Activated naive CD8-positive, alpha-beta T cell treated with anti-CD3 and anti-CD28 coated beads, Interleukin-2, amount 50 U/mL, for 24 hours (primary cell): ENCODE results near the gene HINT2.

Experiments
- ATAC-seq: fragments of 150-1000 bp; cut with Tn5 transposase; one replicate; pipeline ENCODE4 v1.10.0; 2021
- DNase-seq: peaks from one replicate; pipeline ENCODE4 v3.0.0; 2021
- H3K27ac Mint-ChIP-seq: one replicate; pipeline ENCODE4 v1.8.0; 2021; ENCODE audit warnings: mild to moderate bottlenecking, mixed read lengths
- H3K27me3 Mint-ChIP-seq: one replicate; pipeline ENCODE4 v1.8.0; 2021; ENCODE audit warnings: mixed read lengths
- H3K36me3 Mint-ChIP-seq: one replicate; pipeline ENCODE4 v1.8.0; 2021; ENCODE audit warnings: low read depth, mixed read lengths
- H3K4me1 Mint-ChIP-seq: one replicate; pipeline ENCODE4 v1.8.0; 2021; ENCODE audit warnings: mixed read lengths
- H3K4me3 Mint-ChIP-seq: one replicate; pipeline ENCODE4 v1.8.0; 2021; ENCODE audit warnings: mild to moderate bottlenecking, moderate library complexity, mixed read lengths
- H3K9me3 Mint-ChIP-seq: one replicate; pipeline ENCODE4 v1.8.0; 2021; ENCODE audit warnings: mixed read lengths

The HINT2 gene

DNA sequence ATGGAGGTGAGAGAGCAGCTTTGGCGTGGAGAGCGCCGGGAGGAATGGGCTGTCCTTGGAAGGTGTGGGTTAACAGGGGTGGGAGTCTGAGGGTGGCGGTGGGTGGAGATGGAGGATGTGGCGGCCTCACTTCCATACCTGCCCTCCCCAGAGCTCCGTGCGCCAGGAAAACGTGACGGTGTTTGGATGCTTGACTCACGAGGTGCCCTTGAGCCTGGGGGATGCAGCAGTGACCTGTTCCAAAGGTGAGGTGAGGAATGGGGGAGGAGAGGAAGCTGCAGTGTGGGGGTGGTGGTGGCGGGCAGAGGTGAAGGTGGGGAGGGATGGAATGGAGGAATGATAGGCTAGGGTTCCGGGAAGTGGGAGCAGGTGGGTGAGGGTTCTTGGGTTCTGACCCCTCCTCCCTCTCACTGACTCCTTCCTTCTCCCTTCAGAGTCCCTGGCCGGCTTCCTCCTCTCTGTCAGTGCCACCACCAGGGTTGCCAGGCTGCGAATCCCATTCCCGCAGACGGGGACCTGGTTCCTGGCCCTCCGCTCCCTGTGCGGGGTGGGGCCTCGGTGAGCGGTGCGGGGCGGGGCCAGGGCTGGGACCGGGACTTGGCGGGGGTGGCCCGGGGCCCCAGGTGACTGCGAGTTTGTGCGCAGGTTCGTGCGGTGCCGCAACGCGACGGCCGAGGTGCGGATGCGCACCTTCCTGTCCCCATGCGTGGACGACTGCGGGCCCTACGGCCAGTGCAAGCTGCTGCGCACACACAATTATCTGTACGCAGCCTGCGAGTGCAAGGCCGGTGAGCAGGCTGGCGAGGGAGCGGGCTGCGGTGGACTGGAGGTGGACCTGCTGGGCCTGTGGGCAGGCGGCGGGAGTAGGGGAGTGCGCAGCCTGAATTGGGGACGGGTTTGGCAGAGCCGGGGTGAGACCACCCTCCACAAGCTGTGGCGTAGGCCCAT is 31.3 kb upstream of the HINT2 start:
- peak overlapping the region; percentile 40 for H3K27ac Mint-ChIP-seq

DNA sequence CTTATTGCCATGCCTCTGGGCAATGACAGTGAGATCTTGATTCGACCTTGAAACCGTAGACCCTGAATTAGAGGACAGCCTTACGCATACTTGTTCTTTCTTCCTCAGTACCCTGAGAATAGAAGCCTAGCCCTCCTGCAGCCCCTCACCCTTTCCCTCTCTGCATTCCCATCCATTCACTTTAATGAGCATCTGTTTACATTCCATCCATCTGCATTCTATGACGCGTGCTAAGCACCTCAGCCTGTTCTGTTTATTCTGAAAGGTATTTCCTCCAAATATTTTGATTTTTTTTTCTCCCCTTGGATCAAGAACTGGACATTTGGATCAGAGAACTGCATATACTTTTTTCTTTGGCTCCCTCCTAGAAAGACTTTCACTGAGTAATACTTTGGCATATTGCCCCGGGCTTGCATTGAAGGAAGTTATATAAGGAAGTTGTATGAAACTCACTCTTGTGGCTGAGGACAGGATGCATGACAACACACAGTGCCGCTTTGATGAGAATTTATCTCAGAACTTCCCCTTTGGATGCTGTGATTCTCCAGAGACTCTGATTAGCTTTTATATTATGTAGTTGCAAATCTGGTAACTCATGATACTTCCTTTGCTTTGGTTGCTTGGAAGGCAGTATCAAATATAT is 29.9 kb upstream of the HINT2 start:
- H3K27ac Mint-ChIP-seq = no peak overlapping the region
- ATAC-seq (no peak), DNase-seq (no peak)
- peaks cover 40% of the 10 kb centered on the region for H3K4me1 Mint-ChIP-seq
- no peaks in the 10 kb centered on the region for H3K9me3 Mint-ChIP-seq
- H3K4me3 Mint-ChIP-seq = no peak overlapping the region
- H3K27me3 Mint-ChIP-seq = no peaks in the 10 kb centered on the region
- no peaks in the 10 kb centered on the region for H3K36me3 Mint-ChIP-seq

More for the DNA sequence above, 31.3 kb upstream of the HINT2 start:
- DNase-seq (no peak), ATAC-seq (no peak)
- Mint-ChIP-seq H3K9me3 (no peaks in the 10 kb centered on the region), H3K27me3 (no peaks in the 10 kb centered on the region), H3K36me3 (no peaks in the 10 kb centered on the region), H3K4me1 (peaks cover 38% of the 10 kb centered on the region), H3K4me3 (no peak overlapping the region)

DNA sequence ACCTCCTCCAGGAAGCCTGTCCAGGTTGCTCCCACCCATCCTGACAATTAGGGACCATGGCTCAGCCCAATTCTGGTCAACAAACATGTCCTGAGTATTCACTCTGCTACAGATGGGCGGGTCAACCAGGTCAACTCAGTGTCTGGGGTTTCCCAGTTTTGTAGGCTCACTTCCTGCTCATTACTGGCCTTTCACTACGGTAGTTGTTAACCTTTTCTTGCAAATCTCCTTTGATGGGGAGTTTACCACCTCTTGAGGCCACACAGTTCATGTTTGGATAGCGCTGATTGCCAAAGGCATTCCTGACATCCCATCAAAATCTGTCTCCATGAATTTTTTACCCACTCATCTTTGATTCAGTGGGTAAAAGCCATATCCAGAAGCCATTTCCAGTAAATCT is 28.0 kb upstream of the HINT2 start:
- no peak overlapping the region for H3K27ac Mint-ChIP-seq
- H3K36me3 Mint-ChIP-seq = no peaks in the 10 kb centered on the region
- no peak for DNase-seq
- no peak for ATAC-seq
- H3K4me3 Mint-ChIP-seq = no peak overlapping the region
- H3K4me1 Mint-ChIP-seq = peaks cover 30% of the 10 kb centered on the region
- no peaks in the 10 kb centered on the region for H3K9me3 Mint-ChIP-seq
- no peaks in the 10 kb centered on the region for H3K27me3 Mint-ChIP-seq

DNA sequence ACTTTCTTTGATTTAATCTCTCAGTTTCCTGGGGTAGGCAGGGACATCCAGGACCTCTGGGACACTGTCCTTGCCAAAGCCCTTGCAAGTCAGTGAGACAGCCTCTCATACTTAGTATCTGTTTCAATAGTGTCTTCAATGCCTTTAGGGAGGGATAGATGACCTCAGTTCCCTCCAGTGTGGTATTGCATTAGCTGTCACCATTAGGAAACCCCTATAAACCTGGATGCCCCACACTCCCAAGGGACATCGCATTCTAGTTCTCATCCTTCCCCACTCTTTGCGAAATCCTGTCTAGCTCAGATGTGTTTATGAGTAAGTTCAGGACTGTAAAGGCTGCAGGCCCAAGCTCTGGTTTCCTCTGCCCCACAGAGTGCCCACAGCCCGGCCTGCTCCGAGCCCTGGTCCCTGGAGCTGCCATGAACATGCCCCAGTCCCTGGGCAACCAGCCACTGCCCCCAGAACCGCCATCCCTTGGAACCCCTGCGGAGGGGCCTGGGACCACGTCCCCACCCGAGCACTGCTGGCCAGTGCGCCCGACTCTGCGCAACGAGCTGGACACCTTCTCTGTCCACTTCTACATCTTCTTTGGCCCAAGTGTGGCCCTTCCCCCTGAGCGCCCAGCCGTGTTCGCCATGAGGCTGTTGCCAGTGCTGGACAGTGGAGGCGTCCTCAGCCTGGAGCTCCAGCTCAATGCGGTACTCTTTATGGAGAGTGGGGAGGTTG is 27.3 kb upstream of the HINT2 start:
- H3K4me1 Mint-ChIP-seq = peaks cover 24% of the 10 kb centered on the region
- no peaks in the 10 kb centered on the region for H3K9me3 Mint-ChIP-seq
- no peaks in the 10 kb centered on the region for H3K27me3 Mint-ChIP-seq
- H3K27ac Mint-ChIP-seq = no peak overlapping the region
- ATAC-seq (no peak), DNase-seq (no peak)
- no peak overlapping the region for H3K4me3 Mint-ChIP-seq
- no peaks in the 10 kb centered on the region for H3K36me3 Mint-ChIP-seq

DNA sequence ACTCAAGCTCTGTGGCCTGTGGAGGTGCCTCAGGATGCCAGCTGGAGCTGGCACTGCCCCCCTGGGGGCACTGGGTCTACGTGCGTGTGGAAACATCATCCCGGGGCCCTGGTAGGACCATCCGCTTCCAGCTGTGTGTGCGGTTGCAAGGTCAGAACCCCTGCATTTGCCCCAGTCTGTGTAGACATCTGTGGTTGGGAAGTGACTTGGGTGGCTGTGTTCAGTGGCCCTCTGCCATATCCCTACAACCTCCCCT is 26.7 kb upstream of the HINT2 start:
- H3K4me1 Mint-ChIP-seq = peaks cover 20% of the 10 kb centered on the region
- no peak overlapping the region for H3K27ac Mint-ChIP-seq
- no peak for ATAC-seq
- no peak overlapping the region for H3K4me3 Mint-ChIP-seq
- no peaks in the 10 kb centered on the region for H3K9me3 Mint-ChIP-seq
- DNase-seq = no peak
- H3K27me3 Mint-ChIP-seq = no peaks in the 10 kb centered on the region
- H3K36me3 Mint-ChIP-seq = no peaks in the 10 kb centered on the region

DNA sequence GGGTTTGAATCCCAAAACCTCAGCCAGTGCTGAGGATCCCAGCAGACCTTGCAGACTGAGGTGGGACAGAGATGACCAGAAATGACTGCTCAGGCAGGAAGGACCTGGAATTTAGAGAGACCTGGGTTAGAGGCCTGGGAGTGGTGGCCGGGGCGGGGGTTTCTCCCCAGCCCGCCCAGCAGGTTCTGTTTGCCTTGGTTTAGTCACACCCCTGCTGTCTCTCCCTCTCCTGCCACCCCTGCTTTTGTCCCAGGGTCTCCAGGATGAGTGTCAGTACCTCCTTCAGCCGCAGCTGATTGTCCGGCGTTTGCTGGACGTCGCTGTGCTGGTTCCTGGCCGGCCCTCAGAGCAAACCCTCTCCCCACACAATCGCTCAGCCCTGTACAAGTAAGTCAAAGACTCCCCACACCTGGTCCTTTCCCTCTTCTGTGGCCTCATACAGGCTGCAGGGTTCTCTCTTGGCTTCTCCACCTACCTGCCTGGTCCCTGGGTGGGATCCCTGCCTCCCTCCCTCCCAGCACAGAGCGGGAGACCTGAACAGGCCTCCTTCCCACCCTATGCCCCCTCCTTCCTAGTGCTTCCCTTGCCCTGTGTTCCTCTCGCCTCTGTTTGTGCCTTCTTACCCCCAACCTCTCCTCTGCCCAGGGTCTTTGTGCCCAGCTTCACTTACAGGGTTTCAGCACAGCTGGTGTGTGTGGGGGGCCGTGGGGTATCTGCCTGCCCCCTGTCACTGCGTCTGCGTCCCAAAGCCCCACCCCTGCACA is 26.2 kb upstream of the HINT2 start:
- no peaks in the 10 kb centered on the region for H3K9me3 Mint-ChIP-seq
- no peak overlapping the region for H3K27ac Mint-ChIP-seq
- no peaks in the 10 kb centered on the region for H3K27me3 Mint-ChIP-seq
- H3K4me3 Mint-ChIP-seq = no peak overlapping the region
- ATAC-seq (no peak), DNase-seq (no peak)
- no peaks in the 10 kb centered on the region for H3K36me3 Mint-ChIP-seq
- H3K4me1 Mint-ChIP-seq = peaks cover 20% of the 10 kb centered on the region

DNA sequence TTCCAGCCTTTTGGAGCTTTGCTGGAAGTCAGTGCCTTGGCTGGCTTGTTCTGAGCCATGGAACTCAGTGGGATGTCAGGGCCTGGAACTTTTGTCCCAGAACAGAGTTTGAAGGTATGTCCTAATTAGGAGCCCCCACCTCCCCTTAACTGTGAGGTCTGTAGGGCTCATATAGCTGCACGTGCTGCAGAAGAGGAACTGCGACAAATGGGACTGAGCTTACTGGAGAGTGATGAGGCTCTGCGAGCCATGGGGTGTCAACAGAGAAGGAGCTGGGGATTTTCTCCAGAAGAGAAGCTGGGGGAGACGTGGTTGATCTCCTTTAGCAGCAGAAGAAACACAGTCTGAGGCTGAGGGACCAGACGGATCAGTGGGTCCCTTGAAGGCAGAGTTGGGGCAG is 25.1 kb upstream of the HINT2 start:
- Mint-ChIP-seq H3K36me3 (no peaks in the 10 kb centered on the region), H3K27me3 (no peaks in the 10 kb centered on the region), H3K9me3 (no peaks in the 10 kb centered on the region), H3K27ac (no peak overlapping the region), H3K4me3 (no peak overlapping the region), H3K4me1 (peaks cover 9% of the 10 kb centered on the region)
- DNase-seq (no peak), ATAC-seq (no peak)

DNA sequence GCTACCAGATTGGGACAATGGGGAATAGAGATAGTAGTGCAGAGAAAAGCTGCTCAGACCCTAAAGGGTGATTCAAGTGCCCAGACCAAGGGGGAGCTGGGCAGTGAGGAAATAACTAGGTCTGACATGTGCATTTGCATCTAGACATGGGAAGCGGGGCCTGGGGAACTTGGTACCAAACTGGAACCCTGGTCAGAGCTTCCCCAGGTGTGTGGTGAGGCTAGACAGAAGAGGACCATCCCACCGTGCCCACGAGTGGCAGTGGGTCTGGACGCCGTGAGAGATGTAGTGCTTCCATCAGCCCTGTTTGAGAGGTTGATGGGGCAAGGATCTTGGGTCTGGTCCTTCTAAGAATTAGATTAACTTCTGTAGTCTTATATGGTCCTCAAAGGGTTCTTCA is 21.8 kb upstream of the HINT2 start:
- Mint-ChIP-seq H3K9me3 (no peaks in the 10 kb centered on the region), H3K36me3 (no peaks in the 10 kb centered on the region), H3K27me3 (no peaks in the 10 kb centered on the region), H3K27ac (no peak overlapping the region), H3K4me3 (no peak overlapping the region), H3K4me1 (peaks cover 7% of the 10 kb centered on the region)
- no peak for DNase-seq
- ATAC-seq = no peak

DNA sequence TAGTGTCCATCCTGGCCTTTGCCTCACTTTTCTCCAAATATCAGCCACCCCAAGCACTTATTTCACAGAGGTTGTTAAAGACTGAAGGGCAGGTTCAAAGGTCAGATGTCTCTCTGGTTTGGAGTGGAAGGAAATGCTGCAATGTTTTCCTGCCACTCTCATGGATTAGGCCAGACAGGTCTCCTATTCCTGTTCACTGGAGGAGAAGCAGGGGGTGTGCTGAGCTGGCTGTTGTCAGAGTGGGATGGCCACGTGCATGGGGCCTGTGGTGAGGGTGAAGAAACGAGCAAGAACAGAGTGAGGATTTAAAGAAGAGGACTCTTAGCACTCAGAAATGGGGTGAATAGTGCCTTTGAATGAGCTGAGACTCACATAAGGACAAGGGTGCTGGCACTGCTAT is 20.9 kb upstream of the HINT2 start:
- Mint-ChIP-seq H3K4me1 (peaks cover 7% of the 10 kb centered on the region), H3K9me3 (no peaks in the 10 kb centered on the region), H3K27ac (no peak overlapping the region), H3K36me3 (no peaks in the 10 kb centered on the region), H3K27me3 (no peaks in the 10 kb centered on the region), H3K4me3 (no peak overlapping the region)
- no peak for DNase-seq
- ATAC-seq = no peak

DNA sequence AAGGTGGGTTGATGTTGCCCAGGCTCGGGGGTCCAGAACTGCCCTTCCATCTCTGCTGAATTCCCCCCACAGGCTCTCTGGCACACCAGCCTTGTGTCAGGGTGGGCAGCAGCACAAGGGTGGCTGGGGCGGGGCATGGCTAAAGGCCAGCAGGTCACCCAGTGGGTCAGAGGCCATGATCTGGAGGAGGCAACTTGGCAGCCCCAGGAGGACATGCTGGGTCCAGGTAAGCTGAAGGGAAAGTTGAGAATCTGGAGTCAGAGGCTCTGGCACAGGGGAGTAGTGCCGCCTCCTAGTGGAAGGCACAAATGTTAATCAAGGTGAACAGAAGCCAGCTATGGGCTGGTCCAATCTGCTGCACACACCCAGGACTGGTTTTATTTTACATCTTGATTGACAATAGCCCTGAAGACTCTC is 20.4 kb upstream of the HINT2 start:
- H3K9me3 Mint-ChIP-seq = no peaks in the 10 kb centered on the region
- no peak overlapping the region for H3K4me3 Mint-ChIP-seq
- H3K27me3 Mint-ChIP-seq = no peaks in the 10 kb centered on the region
- H3K36me3 Mint-ChIP-seq = no peaks in the 10 kb centered on the region
- ATAC-seq (no peak), DNase-seq (no peak)
- H3K4me1 Mint-ChIP-seq = peaks cover 7% of the 10 kb centered on the region
- H3K27ac Mint-ChIP-seq = no peak overlapping the region

DNA sequence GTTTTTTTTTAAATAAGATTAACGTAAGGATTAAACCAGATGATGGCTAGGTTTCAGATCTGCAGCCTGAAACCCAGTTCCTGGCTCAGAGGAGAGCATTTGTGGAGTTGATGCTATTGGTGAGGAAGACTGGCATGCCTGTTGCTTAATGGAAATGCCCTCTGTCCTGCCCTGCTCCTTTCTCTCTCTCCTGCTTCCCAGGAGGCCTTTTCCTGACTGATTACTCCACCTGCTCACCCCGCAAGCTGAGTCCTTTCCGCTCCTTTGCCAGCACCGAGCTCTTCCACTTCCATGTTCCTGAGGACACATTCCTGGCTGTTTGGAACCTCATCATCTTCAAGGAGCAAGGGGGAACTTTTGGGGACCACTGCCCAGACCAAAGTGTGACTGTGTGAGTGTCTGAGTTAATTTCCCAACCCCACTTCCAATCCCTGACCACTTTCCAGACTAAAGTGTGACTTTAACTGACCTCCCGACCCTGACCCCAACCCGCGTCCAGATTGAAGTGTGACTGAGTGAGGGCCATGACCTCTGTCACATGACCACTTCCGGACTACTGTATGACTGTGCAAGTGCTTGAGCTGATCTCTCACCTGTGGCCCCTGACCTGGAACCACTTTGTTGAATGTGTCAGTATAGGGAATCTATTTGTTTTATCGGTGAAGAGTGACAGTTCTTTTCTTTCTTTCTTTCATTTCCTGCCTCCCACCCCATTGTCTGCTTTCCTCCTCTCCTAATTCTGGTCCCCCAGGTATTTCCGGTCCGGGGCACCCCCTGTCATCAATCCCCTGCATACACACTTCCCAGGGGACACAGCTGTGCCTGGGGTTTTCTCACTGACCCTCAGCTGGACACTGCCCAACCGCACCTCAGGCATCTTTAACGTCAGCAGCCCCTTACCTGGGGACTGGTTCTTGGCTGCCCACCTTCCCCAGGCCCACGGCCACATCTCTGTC is 19.7 kb upstream of the HINT2 start:
- peaks cover 10% of the 10 kb centered on the region for H3K4me1 Mint-ChIP-seq
- H3K9me3 Mint-ChIP-seq = no peaks in the 10 kb centered on the region
- DNase-seq (no peak), ATAC-seq (no peak)
- H3K36me3 Mint-ChIP-seq = no peaks in the 10 kb centered on the region
- no peak overlapping the region for H3K27ac Mint-ChIP-seq
- no peak overlapping the region for H3K4me3 Mint-ChIP-seq
- H3K27me3 Mint-ChIP-seq = no peaks in the 10 kb centered on the region

DNA sequence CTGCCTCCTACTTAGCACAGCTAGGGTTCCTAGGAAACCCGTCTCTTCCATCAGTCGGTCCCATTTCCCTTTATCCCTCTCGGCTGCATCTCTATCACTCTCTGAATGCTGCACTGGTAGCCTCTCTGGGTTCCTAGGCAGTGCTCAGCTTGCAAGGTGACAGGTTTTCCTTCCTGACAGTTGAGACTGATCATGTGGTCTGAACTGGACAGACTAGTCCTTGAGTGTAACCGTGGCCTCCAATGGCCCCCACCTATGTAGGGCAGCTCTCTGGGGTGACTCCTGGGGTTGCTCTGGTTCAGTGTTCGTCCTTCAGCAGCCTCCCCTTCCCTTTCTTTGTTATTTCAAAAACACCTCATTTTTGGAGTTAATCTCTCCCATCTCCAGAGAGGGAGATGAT is 18.0 kb upstream of the HINT2 start:
- no peak overlapping the region for H3K27ac Mint-ChIP-seq
- H3K4me1 Mint-ChIP-seq = peaks cover 19% of the 10 kb centered on the region
- no peak overlapping the region for H3K4me3 Mint-ChIP-seq
- H3K36me3 Mint-ChIP-seq = no peaks in the 10 kb centered on the region
- ATAC-seq (no peak), DNase-seq (no peak)
- no peaks in the 10 kb centered on the region for H3K27me3 Mint-ChIP-seq
- no peaks in the 10 kb centered on the region for H3K9me3 Mint-ChIP-seq

DNA sequence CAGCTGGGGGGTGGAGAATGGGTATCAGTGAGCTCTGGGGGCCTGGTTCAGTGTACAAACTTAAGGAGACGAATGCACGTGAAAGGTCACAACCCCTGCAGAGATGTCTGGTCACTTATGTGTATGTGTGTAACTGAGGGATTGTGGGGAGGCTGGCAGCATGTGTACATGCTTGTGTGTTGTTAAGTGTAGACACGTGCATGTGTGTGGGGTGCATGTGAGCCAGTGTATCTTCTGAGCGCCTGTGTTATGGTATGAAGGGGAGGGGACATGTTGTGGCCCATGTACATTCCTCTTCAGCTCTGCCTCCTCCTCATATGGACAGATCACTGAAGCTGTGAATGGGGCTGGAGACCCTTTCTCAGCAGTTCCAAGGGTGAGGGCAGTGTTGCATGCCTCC is 16.2 kb upstream of the HINT2 start:
- H3K36me3 Mint-ChIP-seq = no peaks in the 10 kb centered on the region
- DNase-seq = no peak
- H3K4me3 Mint-ChIP-seq = no peak overlapping the region
- ATAC-seq = no peak
- H3K9me3 Mint-ChIP-seq = no peaks in the 10 kb centered on the region
- no peak overlapping the region for H3K27ac Mint-ChIP-seq
- H3K27me3 Mint-ChIP-seq = peaks cover 2% of the 10 kb centered on the region
- peaks cover 22% of the 10 kb centered on the region for H3K4me1 Mint-ChIP-seq

DNA sequence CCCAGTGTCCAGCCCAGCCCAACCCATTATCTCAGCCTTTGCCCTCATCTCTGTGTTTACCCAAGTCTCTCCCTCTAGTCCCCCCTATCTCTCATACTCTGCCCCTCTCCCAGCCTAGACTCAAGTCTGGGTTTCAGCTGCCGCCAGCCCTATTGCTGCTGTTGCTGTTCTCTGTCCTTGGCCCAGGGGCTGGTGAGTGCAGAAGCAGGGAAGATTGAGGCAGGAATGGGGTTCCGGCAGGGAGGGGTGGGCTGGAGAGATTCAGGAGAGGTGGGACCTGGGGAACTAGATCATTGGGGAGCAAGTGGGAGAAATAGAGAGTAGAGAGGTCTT is 14.9 kb upstream of the HINT2 start:
- H3K27ac Mint-ChIP-seq = no peak overlapping the region
- H3K27me3 Mint-ChIP-seq = peaks cover 2% of the 10 kb centered on the region
- no peaks in the 10 kb centered on the region for H3K36me3 Mint-ChIP-seq
- peaks cover 22% of the 10 kb centered on the region for H3K4me1 Mint-ChIP-seq
- H3K9me3 Mint-ChIP-seq = no peaks in the 10 kb centered on the region
- H3K4me3 Mint-ChIP-seq = peak overlapping the region; percentile 78
- ATAC-seq = no peak
- no peak for DNase-seq
